ENCODE data around the gene SETBP1.

SETBP1 gene

DNA sequence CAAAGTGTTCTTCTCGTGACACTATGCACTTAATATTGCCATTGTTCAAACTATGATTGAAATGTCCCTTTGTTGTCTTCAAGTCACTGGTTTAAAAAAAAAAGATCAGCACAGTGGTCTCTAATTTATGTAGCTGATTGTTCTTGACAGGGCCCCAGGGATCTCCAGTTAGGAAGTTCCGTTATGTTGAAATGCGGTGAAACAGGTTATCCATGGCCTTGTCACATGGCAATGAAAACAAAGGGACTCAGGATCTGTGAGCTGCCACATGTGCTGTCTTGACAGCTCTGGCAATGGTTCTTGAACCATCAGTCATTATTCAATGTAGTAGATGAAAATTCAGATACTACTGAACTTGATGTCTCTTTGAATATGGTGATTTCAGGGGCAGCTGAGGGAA is 147.4 kb downstream of the SETBP1 start:
- Histone ChIP-seq H3K9me3 (ENCODE audit: control insufficient read depth, low read length) (no peaks in the 10 kb centered on the region), H3K9ac (no peak overlapping the region), H3K4me3 (ENCODE audit: low read depth, low read length) (no peak overlapping the region), H3K79me2 (peaks cover 9% of the 10 kb centered on the region), H3K27me3 (ENCODE audit: control insufficient read depth, insufficient read depth, low read length) (no peaks in the 10 kb centered on the region), H2AFZ (no peak overlapping the region), H3K27ac (no peak overlapping the region), H3K36me3 (ENCODE audit: control insufficient read depth, insufficient read depth, low read length) (no peaks in the 10 kb centered on the region), H3K4me2 (ENCODE audit: low read length) (no peak overlapping the region), H3K4me1 (peaks cover 24% of the 10 kb centered on the region)
- TF ChIP-seq, protein P1, sequence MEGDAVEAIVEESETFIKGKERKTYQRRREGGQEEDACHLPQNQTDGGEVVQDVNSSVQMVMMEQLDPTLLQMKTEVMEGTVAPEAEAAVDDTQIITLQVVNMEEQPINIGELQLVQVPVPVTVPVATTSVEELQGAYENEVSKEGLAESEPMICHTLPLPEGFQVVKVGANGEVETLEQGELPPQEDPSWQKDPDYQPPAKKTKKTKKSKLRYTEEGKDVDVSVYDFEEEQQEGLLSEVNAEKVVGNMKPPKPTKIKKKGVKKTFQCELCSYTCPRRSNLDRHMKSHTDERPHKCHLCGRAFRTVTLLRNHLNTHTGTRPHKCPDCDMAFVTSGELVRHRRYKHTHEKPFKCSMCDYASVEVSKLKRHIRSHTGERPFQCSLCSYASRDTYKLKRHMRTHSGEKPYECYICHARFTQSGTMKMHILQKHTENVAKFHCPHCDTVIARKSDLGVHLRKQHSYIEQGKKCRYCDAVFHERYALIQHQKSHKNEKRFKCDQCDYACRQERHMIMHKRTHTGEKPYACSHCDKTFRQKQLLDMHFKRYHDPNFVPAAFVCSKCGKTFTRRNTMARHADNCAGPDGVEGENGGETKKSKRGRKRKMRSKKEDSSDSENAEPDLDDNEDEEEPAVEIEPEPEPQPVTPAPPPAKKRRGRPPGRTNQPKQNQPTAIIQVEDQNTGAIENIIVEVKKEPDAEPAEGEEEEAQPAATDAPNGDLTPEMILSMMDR (IDR thresholded peaks at IDR 0.05): no peak

DNA sequence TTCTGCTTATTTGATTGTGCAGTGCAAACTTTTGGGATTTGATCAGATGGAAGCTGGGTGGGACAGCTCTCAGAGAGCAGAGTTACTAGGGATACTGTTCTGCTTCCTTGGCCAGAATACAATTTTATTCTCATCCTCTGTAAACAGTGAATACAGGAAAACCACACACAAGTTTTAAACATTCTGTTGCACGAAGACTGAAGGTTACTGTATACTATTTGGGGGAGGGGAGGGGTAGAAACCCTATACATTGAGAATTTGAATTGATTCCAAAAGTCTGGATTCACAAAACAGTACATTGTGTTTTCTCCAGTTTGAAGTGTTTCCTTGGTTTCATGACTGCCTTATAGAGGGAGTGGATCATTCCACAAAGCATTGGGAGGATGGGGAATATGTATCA is 149.9 kb downstream of the SETBP1 start:
- Histone ChIP-seq H3K27me3 (ENCODE audit: control insufficient read depth, insufficient read depth, low read length) (no peaks in the 10 kb centered on the region), H2AFZ (no peak overlapping the region), H3K4me1 (peaks cover 14% of the 10 kb centered on the region), H3K4me2 (ENCODE audit: low read length) (no peak overlapping the region), H3K9ac (no peak overlapping the region), H3K79me2 (peaks cover 9% of the 10 kb centered on the region), H3K9me3 (ENCODE audit: control insufficient read depth, low read length) (no peaks in the 10 kb centered on the region), H3K36me3 (ENCODE audit: control insufficient read depth, insufficient read depth, low read length) (no peaks in the 10 kb centered on the region), H3K4me3 (ENCODE audit: low read depth, low read length) (no peak overlapping the region), H3K27ac (no peak overlapping the region)
- TF ChIP-seq, protein P1 (IDR thresholded peaks at IDR 0.05): no peak

DNA sequence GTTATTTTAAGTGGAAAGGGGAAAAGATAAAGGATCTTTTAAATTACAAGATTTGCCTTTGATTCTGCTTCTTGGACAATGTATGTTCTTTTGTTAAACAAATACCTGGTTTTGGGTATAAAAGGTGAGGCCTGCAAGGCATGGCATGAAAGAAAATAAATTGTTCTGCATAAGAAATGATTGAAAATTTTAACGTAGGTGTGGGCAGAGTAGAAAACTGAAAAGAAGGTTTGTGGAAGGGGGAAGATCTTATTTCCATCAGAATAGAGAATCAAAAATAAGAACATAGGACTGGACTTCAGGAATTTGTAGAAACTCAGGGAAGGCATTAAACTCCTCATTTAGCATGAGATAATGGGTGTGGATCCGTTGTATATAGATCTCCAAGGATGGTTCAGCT is 153.1 kb downstream of the SETBP1 start:
- Histone ChIP-seq H3K9me3 (ENCODE audit: control insufficient read depth, low read length) (no peaks in the 10 kb centered on the region), H3K36me3 (ENCODE audit: control insufficient read depth, insufficient read depth, low read length) (no peaks in the 10 kb centered on the region), H3K4me1 (peaks cover 12% of the 10 kb centered on the region), H3K4me2 (ENCODE audit: low read length) (no peak overlapping the region), H2AFZ (no peak overlapping the region), H3K79me2 (peaks cover 9% of the 10 kb centered on the region), H3K27me3 (ENCODE audit: control insufficient read depth, insufficient read depth, low read length) (no peaks in the 10 kb centered on the region), H3K4me3 (ENCODE audit: low read depth, low read length) (no peak overlapping the region), H3K27ac (no peak overlapping the region), H3K9ac (no peak overlapping the region)
- TF ChIP-seq, protein P1 (IDR thresholded peaks at IDR 0.05): no peak

GRCh38 chr18:44834867-44835469 is 154.3 kb downstream of the SETBP1 start:
- H3K9ac ChIP-seq: no peak overlapping the region
- no peak overlapping the region for H3K27ac ChIP-seq
- H2AFZ ChIP-seq: no peak overlapping the region
- peaks cover 7% of the 10 kb centered on the region for H3K79me2 ChIP-seq
- no peaks in the 10 kb centered on the region for H3K27me3 ChIP-seq (ENCODE audit: control insufficient read depth, insufficient read depth, low read length)
- no peaks in the 10 kb centered on the region for H3K36me3 ChIP-seq (ENCODE audit: control insufficient read depth, insufficient read depth, low read length)
- peaks cover 19% of the 10 kb centered on the region for H3K4me1 ChIP-seq
- H3K4me2 ChIP-seq (ENCODE audit: low read length): no peak overlapping the region
- no peak overlapping the region for H3K4me3 ChIP-seq (ENCODE audit: low read depth, low read length)
- H3K9me3 ChIP-seq (ENCODE audit: control insufficient read depth, low read length): no peaks in the 10 kb centered on the region
- TF ChIP-seq, protein P1 (IDR thresholded peaks at IDR 0.05): no peak

GRCh38 chr18:44835703-44836102 is 155.0 kb downstream of the SETBP1 start:
- no peak overlapping the region for H3K4me3 ChIP-seq (ENCODE audit: low read depth, low read length)
- no peaks in the 10 kb centered on the region for H3K36me3 ChIP-seq (ENCODE audit: control insufficient read depth, insufficient read depth, low read length)
- H3K27me3 ChIP-seq (ENCODE audit: control insufficient read depth, insufficient read depth, low read length): no peaks in the 10 kb centered on the region
- H2AFZ ChIP-seq: no peak overlapping the region
- H3K27ac ChIP-seq: no peak overlapping the region
- H3K9ac ChIP-seq: no peak overlapping the region
- TF ChIP-seq, protein P1 (IDR thresholded peaks at IDR 0.05): no peak
- peaks cover 23% of the 10 kb centered on the region for H3K4me1 ChIP-seq
- no peak overlapping the region for H3K4me2 ChIP-seq (ENCODE audit: low read length)
- H3K9me3 ChIP-seq (ENCODE audit: control insufficient read depth, low read length): no peaks in the 10 kb centered on the region
- peaks cover 7% of the 10 kb centered on the region for H3K79me2 ChIP-seq

All from parathyroid adenoma (tissue), 2 donors.